ENCODE results near the gene ANKRD13A. TPM values are rescaled to one million over a fixed set of nuclear protein-coding genes. Genes with fewer than 3 reads are reported as not detected.

The ANKRD13A gene
- total and polyA plus RNA-seq, 2 of the 13 experiments (the other 11 are each of a cell fraction or from before 2014, with no cell fraction given) = 34.1 to 41.6 TPM

GRCh38 chr12:109995686-109996482 is 3.3 kb upstream of the ANKRD13A start, which contains the start of gene GIT2 (continued):
- TF ChIP-seq DPF2 (CRISPR knock-in tag; IDR thresholded peaks at IDR 0.05; ENCODE audit: borderline replicate concordance, low read depth) (no peak), NR1H2 (CRISPR knock-in tag; IDR thresholded peaks at IDR 0.05; ENCODE audit: borderline replicate concordance, low read depth) (no peak), ELF3 (CRISPR knock-in tag; IDR thresholded peaks at IDR 0.05) (no peak), ARNT2 (CRISPR knock-in tag; IDR thresholded peaks at IDR 0.05; ENCODE audit: low read depth) (no peak), ZBTB44 (CRISPR knock-in tag; IDR thresholded peaks at IDR 0.05) (no peak), TRIM22 (IDR thresholded peaks at IDR 0.05) (no peak), HOXA9 (CRISPR knock-in tag; IDR thresholded peaks at IDR 0.05; ENCODE audit: borderline replicate concordance) (peak; percentile 76; the same call in 1 of the 2 replicates), PRPF4 (IDR thresholded peaks at IDR 0.05; ENCODE audit: low read depth, low read length, poor library complexity, severe bottlenecking) (no peak), ZNF850 (CRISPR knock-in tag; conservative IDR thresholded peaks at IDR 0.05) (no peak), KLF16 (CRISPR knock-in tag; IDR thresholded peaks at IDR 0.05) (no peak; a peak in 1 of 4 replicates), KLF13 (CRISPR knock-in tag; IDR thresholded peaks at IDR 0.05) (0 out of 2 replicates have a peak, but pooled peaks have one; percentile 53), ZNF841 (CRISPR knock-in tag; IDR thresholded peaks at IDR 0.05; ENCODE audit: borderline replicate concordance) (no peak), CBX5 (CRISPR knock-in tag; IDR thresholded peaks at IDR 0.05; ENCODE audit: borderline replicate concordance) (no peak; the same call in 1 of the 2 replicates), ZSCAN21 (CRISPR knock-in tag; IDR thresholded peaks at IDR 0.05; ENCODE audit: borderline replicate concordance) (peak; percentile 27; the same call in 1 of the 2 replicates), HNF1B (CRISPR knock-in tag; IDR thresholded peaks at IDR 0.05) (no peak), ZSCAN29 (CRISPR knock-in tag; conservative IDR thresholded peaks at IDR 0.05) (peak; percentile 53; the same call in 1 of the 2 replicates), DMAP1 (CRISPR knock-in tag; IDR thresholded peaks at IDR 0.05) (peak; percentile 62; the same call in 1 of the 2 replicates), HMGA1 (CRISPR knock-in tag; conservative IDR thresholded peaks at IDR 0.05) (no peak), YEATS2 (CRISPR knock-in tag; IDR thresholded peaks at IDR 0.05; ENCODE audit: borderline replicate concordance) (peak; percentile 65; the same call in 1 of the 2 replicates), EP300 (IDR thresholded peaks at IDR 0.05; ENCODE audit: low read depth in 2 of 2, low read length in 2 of 2) (0 out of 4 replicates have a peak, but pooled peaks have one; percentile 18 to 38), EP300 (CRISPR knock-in tag; IDR thresholded peaks at IDR 0.05; ENCODE audit: borderline replicate concordance) (no peak), DR1 (CRISPR knock-in tag; IDR thresholded peaks at IDR 0.05) (0 out of 2 replicates have a peak, but pooled peaks have one; percentile 26), ZNF562 (CRISPR knock-in tag; IDR thresholded peaks at IDR 0.05; ENCODE audit: borderline replicate concordance) (no peak), IRX3 (CRISPR knock-in tag; IDR thresholded peaks at IDR 0.05; ENCODE audit: borderline replicate concordance, low read depth) (no peak)

Data from HepG2 (cell line).